Kidney tubule cell (primary cell): ENCODE data around the gene ADAM21.
"Not testable (repeated sequence)": the region's sequence is repeated elsewhere in the genome, so short reads cannot be mapped to it uniquely, and the experiment has no call there.

ENCODE experiments used
- DNase-seq: peaks from one replicate; pipeline ENCODE4 v3.0.0-alpha.2; 2018; ENCODE audit warnings: low spot score

Gene ADAM21

DNA sequence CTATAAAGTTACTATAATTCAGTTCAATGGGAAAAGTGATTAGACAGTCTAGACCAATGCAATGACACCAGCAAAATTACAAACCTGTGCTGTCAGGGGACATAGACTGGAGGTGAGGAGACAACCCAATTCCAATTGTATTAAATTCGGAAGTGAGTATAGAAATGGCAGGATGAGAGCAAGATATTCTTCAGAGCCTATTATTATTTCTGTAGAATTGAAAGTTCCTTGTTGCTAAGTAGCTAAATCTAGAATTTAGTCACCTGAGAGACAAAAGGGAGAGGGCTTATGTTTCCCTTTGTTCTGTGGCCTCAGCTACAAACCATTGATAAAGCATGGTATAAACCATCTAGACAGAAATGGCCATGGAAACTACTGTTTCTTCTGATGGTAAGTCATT, at the start of gene ADAM21:
Gene ADAM21 (plus strand): TSS at position 301 of the 400 bp plus-strand sequence. CDS start 5,326 bp downstream, outside the sequence.
- no peak for DNase-seq

DNA sequence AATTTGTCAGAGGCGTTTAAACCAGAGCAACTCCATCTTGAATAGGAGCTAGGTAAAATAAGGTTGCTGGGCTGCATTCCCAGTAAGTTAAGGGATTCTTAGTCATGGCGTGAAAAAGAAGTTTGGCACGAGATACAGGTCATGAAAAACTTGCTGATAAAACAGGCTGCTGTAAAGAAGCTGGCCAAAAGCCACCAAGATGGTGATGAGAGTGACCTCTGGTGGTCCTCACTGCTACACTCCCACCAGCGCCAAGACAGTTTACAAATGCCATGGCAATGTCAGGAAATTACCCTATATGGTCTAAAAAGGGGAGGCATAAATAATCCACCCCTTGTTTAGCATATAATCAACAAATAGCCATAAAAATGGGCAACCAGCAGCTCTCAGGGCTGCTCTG, 48.6 kb upstream of the ADAM21 start:
- peak; percentile 45 for DNase-seq

DNA sequence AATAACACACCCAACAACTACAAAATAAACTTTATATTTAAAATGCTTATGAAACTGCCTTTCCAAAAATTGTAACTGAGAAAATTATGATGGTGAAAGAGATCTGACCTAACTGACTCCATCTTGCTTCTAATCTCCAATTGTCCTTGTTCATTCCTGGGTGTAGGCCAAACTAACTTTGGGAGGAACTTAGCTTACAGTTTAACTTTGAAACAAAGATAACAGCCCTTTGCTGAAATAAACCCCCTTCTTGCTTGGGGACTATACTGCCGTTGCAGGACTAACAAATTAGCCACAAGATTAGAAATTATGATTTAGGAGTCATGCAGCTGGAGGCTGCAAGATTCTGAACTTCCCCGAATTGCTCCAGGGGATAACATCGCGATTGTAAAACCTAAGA, 45.8 kb upstream of the ADAM21 start:
- not testable (repeated sequence) for DNase-seq

DNA sequence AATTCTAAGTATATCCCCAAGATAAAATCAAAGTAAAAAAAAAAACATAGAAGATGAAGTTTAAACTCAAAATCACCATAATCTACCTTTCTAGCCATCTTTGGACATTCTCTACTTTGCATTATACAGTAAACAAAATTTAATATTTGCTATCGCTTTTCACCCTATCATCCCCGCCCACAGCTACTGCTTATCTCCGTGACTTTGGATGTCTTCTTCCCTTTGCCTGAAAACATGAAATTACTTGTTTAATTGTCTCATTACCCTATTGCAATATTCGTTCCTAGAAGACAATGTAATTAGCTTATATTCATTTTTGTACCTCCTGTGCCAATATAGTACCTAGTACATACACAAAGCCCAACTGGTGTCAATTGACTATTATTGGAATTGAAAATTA, 44.4 kb upstream of the ADAM21 start:
- DNase-seq, result no peak

DNA sequence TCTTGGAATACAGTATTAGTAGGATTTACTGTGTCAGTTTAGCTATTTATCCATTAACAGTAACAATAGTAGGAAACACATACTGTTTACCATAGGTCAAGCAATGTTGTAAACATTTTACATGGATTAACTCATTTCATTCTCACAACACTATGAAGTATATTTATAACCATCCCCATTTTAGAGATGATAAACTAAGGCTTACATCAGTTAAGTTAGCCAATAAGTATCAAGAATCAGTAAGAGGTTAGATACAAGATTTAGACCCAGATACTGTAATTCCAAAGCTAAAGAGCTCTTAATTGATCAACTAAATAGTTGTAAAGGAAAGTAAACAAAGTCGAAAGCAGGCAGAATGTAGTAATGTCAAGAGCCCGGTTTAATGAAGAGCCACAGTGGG, 36.2 kb upstream of the ADAM21 start:
- peak; percentile 2 for DNase-seq

DNA sequence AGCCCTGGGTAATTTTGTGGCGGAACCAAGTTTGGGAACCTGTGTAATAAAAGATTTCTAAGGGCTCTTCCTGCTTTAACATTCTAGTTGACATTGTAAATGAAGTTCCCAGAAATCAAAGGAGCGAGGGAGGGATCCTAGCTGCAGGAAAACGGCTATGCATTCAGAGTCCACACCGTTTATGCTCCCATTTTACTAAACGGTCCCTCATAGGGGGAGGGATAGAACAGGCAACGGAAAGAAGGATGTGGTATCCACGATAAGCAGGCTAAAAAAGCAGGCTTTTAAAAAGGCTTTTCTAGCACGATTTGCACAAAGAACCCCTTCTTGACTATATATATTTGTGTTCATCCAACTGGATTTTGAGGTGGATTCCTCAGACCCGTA, 35.6 kb upstream of the ADAM21 start:
- peak; percentile 28 for DNase-seq

DNA sequence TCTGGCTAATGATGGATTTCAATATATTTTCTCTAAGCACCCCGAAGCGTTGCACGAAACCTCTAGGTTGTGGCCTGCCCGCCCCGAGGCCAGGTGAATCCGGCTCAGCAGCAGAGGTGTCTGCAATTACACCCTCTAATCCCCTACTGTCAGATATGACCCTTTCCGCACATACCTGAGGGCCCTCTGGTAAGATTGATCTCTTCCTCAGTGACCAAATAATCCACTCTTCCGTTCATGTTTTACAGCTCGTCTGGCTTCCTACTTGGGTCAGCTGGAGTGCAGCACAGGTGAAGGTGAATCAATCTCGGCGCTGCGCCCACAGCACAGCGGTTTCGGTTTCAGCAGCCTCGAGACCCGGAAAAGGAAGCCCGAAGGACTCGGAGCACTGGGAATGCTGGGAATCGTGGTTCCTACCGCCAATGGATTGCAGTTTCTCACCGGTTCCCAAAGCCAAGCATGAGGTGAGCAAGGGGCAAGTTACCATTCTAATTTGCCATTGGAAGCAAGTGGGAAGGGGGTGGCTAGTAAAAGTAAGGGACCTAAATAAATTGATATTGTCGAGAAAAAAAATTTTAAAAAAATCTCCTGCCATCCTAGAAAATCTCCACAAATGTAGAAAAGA, 35.1 kb upstream of the ADAM21 start, which contains the start of gene SYNJ2BP:
Gene SYNJ2BP (minus strand): TSS at position 366 of the 625 bp plus-strand sequence. CDS start 127 bp downstream, at position 239.
- DNase-seq, result peak; percentile 88

DNA sequence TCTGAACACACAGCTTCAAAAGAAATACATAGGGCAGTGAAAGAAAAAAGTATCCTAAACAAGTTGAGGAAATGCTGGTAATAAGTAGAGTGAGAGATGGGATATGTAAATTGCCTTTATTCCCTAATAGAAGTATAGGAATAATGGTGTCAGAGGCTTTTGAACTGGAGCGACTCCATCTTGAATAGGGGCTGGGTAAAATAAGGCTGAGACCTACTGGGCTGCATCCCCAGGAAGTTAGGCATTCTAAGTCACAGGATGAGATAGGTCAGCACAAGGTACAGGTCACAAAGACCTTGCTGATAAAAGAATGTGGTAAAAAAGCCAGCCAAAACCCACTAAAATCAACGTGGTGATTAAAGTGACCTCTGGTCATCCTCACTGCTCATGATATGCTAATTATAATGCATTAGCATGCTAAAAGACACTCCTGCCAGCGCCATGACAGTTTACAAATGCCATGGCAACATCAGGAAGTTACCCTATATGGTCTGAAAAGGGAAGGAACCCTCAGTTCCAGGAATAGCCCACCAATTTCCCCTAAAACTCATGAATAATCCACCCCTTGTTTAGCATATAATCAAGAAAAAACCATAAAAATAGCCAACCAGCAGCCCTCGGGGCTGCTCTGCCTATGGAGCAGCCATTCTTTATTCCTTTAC, 32.6 kb upstream of the ADAM21 start:
- not testable (repeated sequence) for DNase-seq

DNA sequence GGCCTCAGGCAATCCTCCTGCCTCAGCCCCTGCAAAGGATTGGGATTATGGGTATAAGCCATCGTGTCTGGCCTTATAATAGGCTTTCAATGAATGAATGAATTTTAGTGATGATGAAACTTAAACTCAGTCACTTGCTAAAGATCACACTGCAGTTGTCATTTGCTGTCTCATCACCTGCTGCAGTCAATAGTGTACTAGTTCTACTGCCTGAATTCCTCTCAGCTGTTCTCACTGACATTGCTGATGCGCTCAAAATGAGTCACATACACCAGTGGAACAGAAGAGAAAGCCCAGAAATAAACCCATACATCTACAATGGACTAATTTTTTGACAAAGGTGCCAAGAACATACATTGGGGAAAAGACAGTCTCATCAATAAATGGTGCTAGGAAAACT, 29.4 kb upstream of the ADAM21 start:
- DNase-seq, result peak; percentile 27

DNA sequence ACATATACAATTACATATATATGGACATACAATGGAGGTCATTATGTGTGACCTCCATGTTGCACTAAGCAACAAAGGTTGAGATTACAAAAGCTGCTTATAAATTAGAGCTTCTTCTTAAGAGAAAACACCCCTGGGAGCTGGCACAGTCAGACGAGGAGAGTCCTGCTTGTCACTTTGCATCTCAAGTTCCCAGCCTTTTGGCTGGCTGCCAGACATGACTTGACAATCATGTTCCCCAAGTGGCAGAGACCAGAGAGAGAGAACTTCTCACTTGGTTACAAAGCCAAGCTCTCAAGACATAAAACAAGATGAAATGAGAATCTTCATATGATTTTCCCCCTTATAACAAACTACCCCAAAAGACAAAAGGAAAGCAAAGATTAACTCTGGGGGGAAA, 26.6 kb upstream of the ADAM21 start:
- DNase-seq, result peak; percentile 3

DNA sequence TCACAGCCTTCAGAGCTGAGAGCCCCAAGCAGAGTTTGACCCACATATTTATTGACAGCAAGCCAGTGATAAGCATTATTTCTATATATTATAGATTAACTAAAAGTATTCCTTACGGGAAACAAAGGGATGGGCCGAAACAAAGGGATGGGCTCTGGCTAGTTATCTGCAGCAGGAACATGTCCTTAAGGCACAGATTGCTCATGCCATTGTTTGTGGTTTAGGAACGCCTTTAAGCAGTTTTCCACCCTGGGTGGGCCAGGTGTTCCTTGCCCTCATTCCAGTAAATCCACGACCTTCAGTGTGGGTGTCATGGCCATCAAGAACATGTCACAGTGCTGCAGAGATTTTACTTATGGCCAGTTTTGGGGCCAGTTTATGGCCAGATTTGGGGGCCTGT, 25.4 kb upstream of the ADAM21 start:
- DNase-seq, result not testable (repeated sequence)

DNA sequence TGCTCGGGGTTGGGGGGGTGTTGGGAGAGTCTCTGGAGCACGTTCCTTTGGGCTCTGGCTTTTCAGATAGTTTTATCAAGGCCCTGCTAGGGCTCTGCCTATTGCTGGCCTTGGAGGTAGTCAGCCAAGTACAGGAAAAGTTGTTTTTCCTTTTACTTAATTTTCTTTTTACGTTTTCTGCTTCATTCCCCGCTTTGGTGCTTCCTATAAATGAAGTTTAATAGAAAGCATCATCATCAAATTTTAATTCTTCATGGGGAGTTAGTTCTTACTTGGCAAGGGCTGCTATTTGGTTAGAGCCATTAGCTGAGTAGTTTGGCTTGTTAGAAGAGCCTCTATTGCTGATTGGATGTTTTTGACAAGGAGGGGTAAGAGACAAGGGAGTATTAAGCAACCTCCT, 15.1 kb upstream of the ADAM21 start:
- no peak for DNase-seq

DNA sequence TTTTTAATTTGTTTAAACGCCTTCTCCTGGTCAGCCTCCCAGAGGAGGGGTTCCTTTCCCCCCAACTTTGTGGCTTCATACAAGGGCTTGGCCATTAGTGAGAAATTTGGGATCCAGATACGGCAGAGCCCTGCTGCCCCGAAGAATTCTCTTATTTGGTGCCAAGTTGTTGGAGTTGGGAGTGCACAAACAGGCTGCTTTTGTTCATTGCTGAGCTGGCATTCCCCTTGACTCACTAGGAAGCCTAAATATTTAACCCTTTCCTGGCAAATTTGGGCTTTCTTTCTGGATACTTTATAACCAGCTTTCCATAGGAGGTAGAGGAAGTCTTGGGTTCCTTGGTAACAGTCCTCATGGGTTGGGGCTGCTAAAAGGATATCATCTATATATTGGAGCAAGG, 10.3 kb upstream of the ADAM21 start:
- DNase-seq, result no peak

DNA sequence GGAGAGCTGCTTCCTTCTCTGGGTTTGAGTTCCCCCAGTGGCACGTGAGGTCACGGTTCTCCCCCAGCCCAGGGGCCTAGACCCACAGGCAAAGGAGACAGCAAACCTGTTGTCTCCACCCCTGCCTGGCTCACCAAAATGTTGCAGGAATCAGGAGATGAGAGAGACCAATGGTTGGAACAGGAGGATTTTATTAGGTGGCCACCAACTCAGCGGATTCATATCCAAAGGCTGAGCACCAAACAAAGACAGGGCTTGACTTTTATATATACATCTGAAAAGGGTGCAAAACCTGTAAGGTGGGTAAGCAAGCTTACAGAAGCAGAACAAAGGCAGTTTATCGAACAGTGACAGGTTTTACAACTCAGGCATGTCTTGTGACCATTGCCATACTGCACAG, 9.2 kb upstream of the ADAM21 start:
- DNase-seq, result no peak

DNA sequence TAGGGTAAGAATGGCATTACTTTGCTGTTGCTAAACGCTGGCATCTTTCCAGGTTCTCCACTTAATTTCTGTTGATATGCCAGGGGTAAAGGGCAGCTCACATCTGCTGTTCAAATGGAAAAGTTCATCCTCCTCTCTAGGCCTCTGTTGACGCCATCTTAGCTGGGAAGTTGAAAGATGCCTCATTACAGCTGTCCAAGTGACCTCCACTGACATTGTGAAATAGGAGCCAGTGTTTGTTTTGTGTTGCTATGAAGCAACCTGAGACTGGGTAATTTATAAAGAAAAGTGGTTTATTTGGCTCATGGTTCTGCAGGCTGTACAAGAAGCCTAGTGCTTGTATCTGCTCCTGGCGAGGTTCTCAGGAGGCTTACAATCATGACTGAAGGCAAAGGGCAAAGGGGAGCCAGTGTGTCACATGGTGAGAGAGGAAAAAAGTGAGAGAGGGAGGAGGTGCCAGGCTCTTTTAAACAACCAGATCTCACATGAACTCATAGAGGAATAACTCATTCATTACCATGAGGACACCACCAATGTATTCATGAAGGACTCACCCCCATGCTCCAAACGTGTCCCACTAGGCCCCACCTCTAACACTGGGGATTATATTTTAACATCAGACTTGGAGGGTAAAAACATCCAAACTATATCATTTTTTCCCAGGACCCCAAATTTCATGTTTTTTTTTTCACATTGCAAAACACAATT, 3.2 kb upstream of the ADAM21 start:
- DNase-seq, result peak; percentile 1

DNA sequence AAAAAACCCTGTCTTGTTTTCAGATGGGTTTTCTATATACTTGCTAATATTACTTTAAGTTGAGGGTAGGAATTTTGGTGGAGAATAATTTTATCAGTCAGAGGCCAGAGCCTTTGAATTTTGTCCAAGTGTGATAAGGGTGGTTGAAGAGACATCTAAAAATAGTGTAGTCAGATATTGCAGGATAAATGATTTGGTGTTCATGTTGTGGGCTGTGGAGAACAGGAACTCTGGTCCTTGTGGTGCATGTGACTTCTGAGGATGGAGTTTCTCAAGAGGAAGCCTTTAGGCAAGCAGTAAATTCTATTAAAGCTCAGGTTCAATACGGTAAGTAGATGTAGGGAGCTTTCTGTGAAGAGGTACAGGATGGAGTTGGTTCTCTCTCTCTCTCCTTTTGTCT, 2.8 kb downstream of the ADAM21 start:
- no peak for DNase-seq

DNA sequence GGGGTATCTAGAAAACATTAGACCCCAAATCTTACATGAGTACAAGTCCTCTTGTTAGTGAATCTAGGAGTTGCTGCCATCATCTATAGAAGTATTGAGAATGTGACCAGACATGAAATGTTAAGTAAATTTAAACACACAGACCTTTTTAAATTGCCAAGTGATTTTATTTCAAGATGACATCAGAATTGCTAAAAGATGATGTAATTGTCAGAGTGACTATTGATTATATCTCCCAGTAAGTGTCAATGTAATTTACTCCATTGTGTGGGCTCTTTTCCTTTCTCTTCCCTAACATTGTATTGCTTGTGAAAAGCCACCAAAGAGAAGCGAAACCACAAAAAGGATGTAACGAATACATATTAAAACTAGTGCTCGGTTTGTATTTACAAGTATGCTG, 16.8 kb downstream of the ADAM21 start:
- DNase-seq, result no peak

DNA sequence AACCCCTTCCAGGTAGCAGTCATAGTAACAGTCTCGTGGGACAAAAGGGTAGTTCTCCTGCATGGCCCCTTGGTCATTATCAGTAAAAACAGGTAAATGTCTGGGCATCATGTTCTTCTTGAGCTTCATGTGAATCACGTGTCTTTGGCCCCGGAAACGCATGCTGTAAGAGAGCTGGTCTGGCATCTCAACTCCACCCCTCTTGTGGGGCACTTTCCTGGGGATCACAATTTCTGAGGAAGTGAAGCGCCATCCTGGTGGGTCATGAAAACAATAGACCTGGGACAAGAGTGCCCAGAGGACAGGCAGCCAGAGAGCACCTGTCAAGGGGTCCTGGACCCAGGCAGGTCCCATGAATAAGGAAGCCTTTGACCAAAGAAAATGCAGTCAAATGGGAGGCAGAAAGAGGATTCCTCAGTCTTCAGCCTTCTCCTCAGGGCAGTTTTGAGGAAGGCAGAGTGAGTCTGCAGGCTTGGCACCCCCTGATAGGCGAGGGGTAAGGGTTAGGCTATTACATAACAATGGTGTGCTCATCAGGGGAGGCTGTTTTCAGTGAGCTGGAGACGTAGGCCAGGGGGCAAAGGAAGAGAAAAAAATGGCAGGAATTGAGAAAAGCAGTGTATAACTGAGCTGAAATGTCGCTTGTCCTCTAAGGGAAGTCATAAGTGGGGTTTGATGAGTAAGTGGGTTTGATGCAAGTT, 19.0 kb downstream of the ADAM21 start:
- DNase-seq, result not testable (repeated sequence)

DNA sequence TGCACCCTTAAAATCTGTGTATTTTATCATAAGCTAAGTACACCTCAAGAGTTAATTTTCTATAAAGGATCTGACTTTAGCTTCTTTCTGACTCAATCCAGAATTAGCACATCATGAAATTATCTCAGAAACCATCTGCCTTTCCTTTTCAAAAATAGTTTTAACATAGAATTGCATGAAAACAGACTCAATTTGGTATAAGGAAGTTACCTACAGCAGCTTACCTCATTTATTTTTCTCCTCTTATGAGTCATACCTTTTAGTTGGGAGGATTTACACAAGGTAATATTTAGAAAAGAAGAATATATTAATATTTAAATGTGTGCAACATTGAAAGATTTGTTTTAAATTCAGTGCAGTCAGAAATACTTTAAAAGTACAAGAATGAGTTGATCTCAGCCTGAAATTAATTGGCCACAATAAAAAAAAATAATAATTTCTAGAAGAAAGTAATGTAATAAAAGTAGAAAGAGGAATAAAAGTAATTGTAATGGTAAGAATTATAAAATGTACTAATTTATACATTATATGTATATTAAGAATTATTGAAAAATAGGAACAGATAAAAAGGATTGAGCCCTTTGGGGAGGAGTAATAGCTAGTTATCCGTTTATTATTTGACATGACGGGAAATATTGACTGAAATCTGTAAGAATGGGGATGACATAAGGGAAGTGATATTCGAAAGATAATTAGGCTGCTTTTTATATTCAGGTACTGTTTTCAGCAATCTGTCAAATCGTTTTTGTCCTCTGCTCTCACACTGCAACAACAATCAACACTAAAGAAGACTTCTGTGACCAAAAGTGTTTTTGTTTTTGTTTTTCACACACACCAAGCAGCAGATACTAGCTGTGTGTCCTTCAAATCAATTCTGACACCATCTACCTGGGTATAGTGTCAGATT, 20.5 kb downstream of the ADAM21 start:
- DNase-seq, result peak; percentile 37

DNA sequence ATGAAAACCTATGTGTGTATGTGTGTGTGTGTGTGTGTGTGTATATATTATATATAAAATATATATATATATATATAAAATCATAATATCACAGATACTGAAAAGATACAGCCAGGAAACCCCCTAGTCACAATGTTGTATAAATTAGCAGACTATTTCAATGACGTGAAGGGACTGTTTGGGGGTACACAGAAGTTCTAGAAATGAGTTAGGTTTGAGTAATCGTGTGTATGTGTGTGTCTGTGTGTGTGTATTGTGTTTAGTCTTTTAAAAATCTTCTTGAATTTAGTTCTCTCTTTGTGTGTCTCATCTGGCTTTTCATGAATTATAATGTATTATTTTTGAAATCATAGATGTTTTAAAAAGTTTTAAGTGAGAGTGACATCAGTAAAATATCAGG, 21.9 kb downstream of the ADAM21 start:
- DNase-seq, result no peak

DNA sequence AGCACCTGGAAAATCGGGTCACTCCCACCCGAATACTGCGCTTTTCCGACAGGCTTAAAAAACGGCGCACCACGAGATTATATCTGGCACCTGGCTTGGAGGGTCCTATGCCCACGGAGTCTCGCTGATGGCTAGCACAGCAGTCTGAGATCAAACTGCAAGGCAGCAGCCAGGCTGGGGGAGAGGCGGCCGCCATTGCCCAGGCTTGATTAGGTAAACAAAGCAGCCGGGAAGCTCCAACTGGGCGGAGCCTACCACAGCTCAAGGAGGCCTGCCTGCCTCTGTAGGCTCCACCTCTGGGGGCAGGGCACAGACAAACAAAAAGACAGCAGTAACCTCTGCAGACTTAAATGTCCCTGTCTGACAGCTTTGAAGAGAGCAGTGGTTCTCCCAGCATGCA, 23.5 kb downstream of the ADAM21 start:
- DNase-seq, result not testable (repeated sequence)
